Activated CD4-positive, alpha-beta T cell treated with anti-CD3 and anti-CD28 coated beads, Interleukin-2, amount 50 U/mL, for 1 hour (primary cell): Measurements from ENCODE around the gene IGFBP5.

Experiments used
- DNase-seq: peaks from one replicate; pipeline ENCODE4 v3.0.0-alpha.2; 2020

IGFBP5 gene

DNA sequence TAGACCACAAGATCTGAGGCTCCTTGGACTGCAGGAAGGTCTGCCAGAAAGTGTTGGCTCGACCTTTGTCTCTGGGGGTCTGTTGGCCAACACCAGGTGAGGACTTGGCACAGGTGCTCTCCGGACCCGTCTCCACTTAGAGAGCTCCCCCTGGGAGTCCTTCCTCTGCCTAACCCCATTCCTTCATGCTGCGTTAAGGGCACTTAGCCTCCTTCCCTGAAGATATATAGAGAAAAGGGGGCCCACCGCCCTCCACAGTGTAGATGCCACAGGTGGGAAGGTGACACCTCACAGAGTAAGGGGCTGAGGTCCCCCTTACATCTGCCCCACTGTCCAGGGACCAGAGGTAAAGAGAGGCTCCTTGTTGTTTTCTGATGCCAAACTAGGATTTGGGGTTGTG is 8.2 kb downstream of the IGFBP5 start:
- DNase-seq: no peak

DNA sequence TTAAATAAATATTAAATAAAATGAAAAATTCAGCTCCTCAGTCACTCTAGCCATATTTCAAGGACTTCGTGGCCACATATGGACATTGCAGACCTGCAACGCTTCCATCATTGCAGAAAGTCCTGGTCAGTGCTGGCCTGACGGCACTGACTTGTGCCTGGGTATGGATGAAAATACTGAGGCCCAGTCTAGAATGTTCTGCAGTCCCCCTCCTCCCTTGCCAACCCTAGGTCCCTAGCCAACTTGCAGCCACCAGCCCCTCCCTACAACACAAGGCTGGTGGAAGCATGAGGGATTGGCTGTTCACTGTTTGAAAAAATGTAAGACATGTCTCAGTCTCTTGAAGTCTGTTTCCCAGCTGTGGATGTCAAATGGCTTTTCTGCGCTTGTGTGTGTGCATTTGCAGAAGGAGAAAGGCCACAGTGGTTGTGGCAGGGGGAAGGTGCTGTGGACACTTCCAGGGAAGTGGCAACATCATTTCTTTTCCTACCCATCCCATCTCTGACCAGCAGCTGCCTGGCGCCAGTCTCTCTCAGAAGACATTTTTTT is 9.9 kb downstream of the IGFBP5 start:
- DNase-seq: no peak

DNA sequence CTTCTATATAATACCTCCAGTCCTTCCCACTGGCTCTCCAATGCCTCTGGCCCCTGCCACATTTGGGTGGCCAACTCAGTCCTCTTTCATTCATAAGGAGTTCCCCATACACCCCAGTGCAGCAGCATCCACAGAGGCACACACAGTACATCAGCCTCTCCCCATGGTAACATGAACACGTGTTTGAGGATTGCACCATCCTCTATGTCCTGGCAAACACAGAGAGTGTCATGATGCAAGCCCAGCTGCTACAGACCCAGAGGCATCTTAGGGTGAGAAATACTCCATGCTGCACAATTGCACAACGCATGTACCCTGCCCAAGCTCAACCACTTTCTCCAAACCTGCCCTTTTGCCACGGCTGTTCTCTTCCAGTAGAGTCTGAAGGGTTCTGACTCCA is 11.5 kb downstream of the IGFBP5 start:
- no peak for DNase-seq

DNA sequence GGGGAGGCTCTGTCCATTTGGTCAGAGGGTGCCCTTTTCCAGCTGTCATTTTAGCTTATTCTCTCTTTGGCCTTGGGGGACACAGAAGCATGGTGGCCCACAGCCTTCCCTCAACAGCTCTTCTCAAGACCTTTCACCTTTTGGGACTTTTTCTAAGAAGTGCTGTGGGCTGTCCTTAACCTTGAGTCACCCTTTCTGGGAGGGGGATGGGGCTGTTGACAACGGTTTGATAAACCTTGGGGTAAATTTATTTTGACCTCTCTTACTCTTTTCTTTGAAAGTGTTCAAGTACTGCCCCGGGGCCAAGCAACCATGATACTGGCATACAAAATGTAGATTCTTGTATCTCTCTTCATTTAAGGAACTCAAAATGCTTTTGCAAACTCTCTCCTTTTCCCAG is 13.7 kb downstream of the IGFBP5 start:
- no peak for DNase-seq

DNA sequence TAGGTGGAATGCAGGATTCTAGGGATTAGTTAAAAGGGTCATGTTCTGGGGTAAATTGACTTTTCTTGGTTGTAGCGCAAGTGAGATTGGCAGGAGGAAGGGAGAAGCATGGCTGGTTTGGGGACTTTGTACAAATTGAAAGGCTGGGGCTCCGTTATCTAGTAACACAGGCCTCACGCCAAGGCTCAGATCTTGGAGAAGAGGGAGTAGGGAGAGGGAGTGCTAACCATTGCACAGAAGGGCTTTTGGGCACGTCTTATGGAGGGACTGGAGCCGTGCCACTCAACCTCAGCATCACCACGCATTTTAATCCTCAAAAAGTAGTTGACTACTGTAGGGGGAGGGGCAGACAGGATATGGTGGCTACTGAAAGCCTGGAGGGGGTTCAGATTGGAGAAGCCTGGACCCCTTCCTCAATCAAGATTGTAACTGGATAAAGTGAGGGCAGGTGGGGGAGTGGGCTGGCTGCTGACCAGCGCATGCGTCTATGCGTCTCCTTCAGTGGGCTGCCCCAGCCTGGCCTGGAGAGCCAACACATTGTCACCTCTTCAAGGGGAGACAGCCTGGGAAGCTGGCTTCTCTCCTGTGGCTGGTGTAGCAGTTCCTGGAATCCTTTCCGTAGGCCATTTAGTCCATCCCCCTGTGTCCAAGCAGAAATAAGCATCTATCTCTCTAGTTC is 14.3 kb downstream of the IGFBP5 start:
- no peak for DNase-seq

DNA sequence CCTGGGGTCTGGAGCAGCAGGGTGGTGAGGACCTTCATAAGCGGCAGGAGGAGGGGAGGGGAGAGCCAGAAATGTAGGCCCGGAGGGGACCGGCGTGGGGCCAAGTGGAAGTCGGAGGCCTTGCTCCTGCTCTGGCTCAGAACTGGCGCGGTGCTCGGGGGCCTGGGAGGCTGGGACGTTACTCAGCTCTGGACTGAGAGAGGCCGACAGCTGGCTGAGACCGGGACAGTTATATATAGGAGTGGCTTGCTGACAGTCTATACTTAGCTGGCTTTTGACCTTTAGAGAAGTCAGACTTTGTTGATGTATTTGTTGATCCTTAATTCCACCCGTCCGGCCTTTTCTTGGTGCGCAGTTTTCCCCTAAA is 15.7 kb downstream of the IGFBP5 start:
- DNase-seq: no peak

DNA sequence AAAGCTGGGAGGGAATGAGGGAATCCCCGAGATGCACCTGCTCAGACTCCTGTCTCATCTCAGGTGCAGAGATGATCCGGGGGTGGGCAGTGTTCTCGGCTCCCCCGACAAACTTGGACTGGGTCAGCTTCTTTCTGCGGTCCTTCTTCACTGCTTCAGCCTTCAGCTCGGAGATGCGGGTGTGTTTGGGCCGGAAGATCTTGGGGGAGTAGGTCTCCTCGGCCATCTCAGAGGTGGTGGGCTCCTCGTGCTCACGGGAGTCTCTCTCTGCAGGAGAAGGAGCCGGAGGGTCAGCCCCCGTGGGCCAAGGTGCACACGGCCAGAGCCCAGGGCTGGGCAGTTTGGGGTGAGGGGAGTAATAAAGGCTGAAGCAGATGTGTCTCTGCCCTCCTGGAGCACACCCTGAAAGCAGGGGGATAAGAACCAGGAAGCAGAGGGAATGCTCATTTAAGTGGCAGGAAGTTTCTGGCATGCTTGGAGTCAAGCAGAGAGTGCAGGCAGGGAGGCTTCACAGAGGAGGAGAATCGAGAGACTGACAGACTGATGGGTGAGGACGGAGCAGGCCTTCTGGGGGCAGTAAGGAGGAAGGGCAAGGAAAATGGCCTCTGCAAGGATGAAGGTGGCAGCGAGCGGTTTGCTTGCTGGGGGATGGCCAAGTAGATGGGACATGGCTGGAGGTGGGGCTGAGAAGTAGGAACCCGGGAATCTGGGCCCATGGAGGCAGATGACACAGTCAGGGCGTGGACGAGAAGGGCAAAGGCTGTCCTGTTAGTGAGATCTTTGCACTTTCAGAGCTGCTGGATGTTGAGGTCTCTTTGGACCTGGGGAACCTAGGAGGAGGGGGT is 16.3 kb downstream of the IGFBP5 start:
- DNase-seq: no peak

DNA sequence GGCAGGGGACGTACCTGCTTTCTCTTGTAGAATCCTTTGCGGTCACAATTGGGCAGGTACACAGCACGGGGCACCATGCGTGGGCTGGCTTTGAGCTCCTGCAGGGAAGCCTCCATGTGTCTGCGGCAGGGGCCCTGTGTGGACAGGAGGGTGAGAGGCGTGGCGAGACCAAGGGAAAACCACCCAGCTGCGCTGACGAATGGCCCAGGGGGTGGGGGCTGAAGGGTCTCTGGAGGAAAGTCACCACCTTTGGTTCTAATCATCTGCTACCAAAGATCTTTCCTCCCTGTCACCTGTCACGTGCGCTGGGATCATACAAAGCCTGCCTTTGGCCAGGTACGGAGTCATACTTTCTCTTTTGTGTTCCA is 17.3 kb downstream of the IGFBP5 start:
- no peak for DNase-seq

DNA sequence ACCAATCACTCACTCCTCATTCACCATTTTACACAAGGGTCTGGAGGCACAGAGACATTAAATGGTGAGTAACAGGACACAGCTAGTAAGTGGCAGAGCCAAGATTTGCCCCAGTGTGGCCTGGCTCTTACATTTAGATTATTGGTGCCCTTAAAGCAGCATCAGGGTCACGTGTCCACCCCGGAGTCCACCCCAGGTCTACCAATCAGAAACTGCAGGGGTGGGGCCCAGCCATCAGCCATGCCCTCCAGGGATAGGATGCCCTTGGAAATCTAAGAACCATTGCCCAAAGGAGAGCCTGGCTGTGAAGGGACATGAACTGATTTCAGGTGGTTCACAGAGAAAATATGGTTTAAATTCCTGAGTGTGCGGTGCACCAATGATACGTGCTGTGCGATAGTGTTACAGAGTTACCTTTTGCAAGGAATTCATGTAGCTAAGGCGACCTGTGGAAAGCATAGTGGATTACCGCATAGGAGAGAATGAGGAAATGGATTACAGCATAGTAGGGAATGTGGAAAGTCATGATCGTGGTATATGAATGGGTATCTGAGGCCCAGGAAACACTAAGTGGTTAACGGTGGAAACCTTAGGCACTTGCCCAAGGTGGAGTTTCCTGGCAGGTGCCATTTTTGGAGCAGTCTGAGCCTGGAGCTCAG is 17.8 kb downstream of the IGFBP5 start:
- no peak for DNase-seq

DNA sequence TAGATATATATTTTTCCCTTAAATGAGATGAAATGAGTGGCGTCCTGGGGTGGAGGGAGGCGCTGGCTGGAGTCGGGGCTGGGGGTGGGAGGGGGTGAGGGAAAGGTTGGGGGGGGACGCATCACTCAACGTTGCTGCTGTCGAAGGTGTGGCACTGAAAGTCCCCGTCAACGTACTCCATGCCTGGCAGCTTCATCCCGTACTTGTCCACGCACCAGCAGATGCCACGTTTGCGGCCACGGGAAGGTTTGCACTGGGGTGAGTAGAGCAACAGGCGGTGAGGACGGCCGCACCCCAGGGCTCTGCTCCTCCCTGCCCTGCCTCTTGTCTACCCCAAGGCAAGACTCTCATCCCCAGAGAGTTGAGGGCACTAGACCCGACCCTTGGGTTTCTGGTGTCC is 18.7 kb downstream of the IGFBP5 start:
- DNase-seq: no peak

DNA sequence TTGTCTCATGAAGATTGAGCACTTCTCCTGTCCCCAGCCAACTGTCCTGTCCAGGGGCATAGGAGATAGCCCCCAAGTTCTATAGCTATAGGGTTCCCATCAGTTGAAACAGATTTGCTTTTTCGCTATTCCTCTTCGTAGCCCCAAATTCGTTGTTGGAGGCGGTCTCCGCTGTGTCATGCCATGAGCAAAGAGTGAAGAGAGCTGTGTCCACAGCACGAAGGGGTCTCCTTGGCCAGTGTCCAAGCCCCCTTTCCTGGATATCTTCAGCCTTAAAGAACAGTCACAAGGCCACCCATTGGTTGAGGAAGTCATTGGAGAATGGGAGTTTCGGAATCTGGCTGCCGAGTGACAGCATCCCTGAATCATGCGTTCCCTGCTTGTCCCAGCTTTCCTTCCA is 21.0 kb downstream of the IGFBP5 start:
- no peak for DNase-seq

DNA sequence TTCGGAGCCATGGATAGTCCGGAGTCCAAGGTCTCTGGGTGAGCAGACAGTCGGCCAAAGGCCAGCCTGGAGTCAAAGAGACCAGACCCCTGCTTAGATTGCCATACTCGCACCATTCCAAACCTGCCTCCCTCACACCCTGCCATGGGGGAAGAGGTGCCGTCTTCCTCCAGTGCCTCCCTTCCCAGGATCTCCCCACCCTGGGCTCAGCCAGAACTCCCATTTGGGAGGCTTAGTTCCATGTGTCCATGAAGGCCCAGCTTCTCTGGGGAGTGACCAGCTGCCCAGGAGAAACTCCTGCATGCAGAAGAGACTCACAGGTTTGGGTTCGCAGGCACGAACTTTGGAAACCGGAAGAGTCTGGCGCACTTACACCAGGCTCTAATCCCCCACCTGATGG is 21.7 kb downstream of the IGFBP5 start:
- DNase-seq: no peak

DNA sequence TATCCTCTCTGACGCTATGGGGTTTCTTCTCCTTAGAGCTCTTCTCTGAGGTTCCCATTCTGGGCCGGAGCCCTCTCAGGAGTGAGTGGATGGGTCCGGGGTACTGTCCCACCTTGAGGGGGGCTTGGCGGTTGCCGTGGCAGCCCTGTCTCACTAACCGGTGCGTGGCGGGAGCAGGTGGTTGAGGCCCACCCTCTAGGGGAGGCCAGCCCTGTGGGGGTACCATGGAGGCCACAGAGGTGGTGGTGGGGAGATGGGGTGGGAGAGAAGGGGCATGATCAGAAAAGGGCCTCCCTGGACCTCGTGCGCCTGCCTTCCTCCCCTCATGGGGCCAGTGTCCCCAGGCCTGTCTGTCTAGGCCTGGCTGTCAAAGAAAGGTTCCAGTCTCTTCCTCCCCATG is 22.3 kb downstream of the IGFBP5 start:
- no peak for DNase-seq

DNA sequence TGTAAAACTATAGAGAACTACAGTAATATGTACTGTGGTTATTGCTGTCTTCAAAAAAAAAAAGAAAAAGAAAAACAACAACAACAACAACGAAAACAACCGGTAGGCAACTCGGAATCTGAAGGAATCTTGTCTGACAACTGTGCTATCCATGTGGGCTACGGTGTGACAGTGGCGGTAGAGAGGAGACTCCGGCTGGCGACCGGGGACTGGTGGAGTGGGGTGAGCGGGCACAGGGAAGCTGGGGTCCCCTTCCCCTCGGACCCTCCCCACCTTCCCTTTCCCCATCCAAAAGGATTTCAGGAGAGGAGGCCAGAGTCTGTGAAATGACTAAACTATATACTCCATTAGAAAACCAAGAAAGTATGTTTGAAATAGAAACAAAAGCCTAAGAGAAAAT is 22.9 kb downstream of the IGFBP5 start:
- no peak for DNase-seq

DNA sequence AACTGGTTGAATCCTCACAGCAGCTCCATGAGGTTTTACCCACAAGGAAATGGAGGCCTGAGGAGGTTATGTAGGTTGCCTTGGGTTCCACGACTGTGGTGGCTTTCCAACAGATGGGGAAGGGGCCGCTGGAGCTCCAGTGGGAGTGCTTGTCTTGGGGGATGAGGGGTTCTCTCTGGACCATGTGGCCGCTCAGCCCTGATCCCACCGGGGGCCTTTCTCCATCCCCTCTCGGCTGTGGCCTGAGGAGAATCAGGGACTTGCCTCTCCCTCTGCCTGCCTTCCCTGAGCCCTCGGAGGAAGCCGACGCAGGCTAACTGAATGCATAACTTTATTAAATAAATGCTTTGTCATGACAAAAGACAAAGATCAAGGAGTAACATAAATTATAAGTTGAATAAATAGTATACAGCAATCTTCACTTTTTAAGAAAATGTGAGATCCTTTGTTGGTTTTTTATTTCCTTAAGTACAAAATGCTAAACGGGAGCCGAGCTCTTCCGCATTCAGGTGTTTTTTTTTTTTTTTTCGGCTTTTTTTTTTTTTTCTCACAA is 23.5 kb downstream of the IGFBP5 start:
- no peak for DNase-seq

DNA sequence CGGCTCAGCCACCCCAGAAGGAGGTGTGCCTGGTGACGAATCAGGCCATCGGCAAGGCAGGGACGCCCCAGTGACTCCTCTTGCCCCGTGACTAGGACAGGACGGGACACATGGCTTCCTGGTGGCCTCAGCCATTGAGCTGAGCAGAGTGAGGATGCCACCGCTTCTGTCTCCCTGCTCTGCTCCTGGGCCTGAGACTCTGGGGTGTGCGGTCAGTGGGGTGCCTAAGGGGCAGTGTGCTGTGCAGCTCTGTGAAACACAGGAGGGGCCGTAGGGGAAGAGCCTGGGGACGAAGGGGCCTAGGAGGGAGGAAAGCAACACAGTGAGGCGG is 24.3 kb downstream of the IGFBP5 start:
- no peak for DNase-seq

DNA sequence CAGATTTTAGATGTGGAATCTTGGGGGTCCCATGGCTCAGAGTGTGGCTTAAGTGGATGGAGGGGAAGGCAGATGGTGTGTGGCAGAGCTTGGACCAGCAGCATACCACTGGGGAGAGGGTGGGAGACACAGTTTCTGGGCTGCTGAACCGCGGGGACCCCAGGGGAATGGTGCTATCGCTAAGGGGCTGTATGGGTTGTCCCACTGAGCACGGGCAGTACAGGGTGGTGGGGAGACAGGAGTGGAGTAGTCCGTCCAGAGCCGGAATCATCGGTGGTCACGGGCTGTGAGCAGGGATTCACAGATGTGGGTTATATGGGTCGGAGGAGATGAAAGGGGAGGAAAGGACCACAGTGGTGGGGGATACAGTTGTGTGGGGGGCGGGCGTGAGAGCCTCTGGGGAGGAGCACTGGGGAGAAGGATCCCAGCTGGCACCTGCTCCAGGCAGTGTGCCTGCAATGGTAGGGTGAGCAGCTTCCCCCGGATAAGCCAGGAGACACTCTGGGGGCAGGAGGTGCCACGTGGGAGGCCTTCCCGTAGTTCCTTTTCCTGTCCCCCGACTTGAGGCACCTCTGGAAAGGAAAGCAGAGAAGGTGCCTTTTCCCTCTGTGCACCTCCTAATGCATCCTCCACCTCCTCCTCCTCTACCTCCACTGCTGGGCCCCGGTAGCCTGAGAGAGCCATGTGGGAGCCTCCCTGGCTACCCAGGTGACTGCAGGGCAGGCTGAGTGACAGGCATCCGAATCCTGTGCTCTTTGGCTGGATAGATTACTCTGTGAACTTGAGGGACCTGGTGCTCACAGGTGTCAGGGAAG is 24.9 kb downstream of the IGFBP5 start:
- DNase-seq: no peak

DNA sequence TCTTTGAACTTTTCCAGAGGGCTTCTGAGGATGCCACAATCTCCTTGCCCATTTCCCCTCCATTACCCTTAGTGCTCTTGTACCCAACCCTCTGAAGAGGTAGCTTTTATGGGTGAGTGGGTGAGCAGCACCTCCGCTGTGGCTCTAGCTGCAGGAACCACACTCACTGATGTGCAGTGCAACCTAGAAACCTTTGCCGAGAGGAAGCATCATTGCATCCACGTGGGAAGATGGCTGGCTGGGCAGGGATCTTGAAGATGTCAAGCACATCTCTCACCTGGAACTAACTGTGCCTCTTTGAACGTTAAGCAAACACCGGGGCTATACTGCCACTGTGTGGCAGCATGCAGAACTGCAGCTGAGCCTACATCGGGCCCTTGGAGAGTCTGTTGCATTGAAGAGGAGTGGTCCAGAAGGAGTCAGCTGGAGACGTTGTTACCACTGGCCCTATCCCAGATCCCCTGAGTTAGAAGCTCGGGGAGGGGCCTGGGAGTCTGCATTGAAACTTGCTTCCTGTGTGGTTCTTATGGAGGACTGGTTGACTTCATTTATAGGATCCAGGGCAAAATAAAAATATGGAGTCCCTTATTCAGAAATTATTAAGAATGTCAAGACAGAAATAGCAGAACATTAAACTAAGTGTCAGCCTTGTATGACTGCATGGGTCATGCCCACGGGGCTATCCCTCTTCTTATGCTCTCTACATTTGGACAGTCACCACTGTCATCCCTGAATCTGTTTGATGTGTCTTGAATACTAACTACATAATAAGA is 28.7 kb downstream of the IGFBP5 start:
- DNase-seq: peak; percentile 57

DNA sequence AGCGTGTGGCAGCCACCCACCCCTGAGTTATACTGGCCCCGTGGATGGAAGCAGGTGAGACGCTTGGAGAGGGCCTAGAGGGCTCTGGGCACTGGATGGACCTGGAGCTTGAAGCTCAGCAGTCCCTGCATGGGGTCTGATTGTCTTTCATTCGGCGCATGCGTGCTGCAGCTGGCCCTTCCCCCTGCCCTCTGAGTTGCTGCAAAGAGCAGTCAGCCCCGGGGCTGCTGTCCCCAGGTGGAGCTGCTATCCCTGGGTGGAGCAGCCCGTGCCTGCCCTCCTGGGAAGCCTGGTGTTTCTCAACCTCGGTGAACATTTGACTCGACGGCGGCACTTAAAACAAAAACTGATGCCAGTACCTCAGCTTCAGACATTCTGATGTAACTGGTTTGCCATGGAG is 29.6 kb downstream of the IGFBP5 start:
- DNase-seq: no peak

DNA sequence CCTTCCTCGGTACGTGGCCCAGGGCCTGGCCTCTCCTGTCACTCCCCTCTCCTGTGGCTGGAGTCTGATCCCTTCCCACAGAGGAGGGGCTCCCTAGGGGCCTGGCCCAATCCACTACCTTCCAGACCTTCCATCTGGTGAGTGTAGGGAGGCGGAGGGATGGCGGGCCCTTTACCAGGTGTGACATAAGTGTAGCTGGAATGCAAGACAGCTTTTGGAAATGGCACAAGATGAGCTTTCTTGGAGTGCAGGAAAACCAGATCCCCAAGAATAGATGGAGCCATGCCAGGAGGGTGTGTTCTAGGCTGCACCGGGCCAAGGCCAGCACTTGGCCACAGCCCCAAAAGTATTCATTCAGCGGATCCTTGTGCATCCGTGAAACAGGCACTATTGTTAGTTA is 30.1 kb downstream of the IGFBP5 start:
- DNase-seq: no peak

DNA sequence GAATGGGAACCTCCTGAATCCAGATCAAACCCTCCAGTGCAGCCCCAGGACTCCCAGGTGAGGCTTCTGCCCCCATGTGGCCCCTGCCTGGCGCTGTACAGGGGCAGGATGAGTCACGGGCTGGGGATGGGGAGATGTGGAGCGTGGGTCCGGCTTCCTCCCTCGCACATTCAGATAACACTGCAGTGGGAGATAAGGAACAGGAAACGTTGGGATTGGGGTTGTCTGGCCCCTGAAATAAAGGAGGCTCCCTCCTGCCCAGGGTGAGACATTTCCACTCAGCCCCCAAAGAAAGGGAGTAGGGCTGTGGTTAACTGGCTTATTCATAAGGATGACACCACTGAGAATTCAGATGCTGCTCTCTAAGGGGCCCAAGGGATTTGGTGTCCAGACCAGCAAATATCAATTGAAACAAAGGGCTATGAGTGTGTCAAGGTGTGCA is 30.7 kb downstream of the IGFBP5 start:
- no peak for DNase-seq

DNA sequence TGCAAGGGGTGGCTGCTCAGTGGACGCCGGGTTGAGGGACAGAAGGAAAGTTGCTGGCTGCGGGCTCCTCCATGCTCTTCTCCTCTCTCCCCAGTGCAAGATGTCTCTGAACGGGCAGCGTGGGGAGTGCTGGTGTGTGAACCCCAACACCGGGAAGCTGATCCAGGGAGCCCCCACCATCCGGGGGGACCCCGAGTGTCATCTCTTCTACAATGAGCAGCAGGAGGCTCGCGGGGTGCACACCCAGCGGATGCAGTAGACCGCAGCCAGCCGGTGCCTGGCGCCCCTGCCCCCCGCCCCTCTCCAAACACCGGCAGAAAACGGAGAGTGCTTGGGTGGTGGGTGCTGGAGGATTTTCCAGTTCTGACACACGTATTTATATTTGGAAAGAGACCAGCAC is 31.5 kb downstream of the IGFBP5 start:
- no peak for DNase-seq
